ENCODE data around the gene EHF.
A peak's percentile ranks its signal among the peaks of the same experiment; 100 is the strongest.

EHF gene

DNA sequence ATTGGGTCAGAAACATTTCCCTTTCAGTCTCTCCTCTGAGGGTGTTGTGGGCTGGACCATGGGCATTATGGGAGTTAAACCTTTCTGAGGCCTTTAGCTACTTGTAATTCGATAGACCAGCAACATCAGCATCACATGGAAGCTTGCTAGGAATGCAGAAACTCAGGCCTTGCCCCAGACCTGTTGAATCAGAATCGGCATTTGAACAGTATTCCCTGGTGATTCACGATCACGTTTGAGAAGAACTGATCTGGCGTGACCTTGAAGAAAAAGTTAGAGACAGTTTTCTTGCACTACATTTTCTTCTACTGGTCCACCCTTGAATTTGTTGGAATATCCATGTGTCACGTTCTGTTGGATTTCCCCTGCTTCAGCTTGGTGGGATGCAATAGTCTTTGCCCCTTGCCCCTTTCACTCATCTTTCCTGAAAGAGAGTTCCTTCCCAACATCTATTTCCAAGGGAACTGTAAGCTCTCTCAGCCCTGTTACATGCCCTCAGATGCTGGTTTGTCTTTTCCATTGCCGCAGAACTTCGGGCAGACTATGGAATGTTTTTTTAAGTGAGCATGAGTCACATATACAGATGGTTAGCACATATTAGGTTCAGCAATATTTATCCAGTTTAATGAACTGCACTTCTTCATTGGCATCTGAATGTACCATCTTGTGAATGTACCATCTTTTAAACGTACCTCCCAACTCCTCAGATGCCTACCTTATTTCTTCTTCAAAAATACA is 23.9 kb downstream of the EHF start:
- peak; percentile 75 for DNase-seq (ENCODE audit: low spot score)

DNA sequence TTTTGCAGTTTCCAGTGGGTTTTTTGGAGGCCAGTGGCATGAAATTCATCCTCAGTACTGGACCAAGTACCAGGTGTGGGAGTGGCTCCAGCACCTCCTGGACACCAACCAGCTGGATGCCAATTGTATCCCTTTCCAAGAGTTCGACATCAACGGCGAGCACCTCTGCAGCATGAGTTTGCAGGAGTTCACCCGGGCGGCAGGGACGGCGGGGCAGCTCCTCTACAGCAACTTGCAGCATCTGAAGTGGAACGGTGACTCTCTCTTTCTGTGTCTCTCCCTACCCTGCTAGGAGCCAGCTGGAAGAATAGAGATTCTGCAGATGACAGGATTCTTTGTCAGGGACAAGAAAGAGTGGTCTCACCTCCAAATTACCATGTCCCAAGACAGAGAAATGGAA is 25.5 kb downstream of the EHF start:
- DNase-seq (ENCODE audit: low spot score), result no peak

GRCh38 chr11:34647131-34647530 is 26.2 kb downstream of the EHF start:
- peak; percentile 42 for DNase-seq (ENCODE audit: low spot score)

DNA sequence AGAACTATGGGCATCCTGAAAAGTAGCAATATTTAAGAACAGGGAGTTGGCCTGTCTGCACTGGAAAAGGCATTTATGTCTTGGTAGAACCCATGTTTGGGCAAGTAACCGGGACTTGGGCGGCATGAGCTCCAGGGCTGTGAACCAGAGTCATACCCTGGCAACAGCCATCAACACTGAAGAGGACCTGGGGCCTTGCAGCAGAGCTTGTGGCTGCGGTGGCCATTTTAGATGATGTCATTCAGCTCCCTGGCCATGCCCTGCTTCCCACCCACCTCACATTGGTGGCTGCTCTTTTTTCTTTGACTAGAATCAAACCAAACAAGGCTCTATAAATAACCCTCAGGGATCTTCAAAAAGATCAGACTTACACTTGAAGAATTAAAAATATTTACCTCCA is 26.6 kb downstream of the EHF start:
- DNase-seq (ENCODE audit: low spot score), result no peak

GRCh38 chr11:34648036-34648435 is 27.1 kb downstream of the EHF start:
- no peak for DNase-seq (ENCODE audit: low spot score)

GRCh38 chr11:34649597-34649996 is 28.7 kb downstream of the EHF start:
- no peak for DNase-seq (ENCODE audit: low spot score)

- DNase-seq (ENCODE audit: low spot score), result no peak
Observed at GRCh38 chr11:34650528-34650927, 29.6 kb downstream of the EHF start.

DNA sequence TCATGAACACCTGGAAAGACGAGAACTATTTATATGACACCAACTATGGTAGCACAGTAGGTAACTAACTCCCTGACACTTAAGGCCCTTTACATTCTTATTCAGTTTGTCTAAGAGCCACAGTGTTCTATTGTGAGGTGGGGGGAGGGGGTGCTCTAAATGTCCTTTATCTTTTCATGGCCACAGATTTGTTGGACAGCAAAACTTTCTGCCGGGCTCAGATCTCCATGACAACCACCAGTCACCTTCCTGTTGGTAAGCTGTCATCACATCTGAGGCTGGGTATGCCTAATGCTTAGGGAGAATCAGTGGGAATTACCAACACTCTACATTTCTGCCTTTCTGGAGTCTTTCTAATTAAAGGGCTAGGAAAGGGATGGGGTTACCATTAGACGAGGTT is 30.7 kb downstream of the EHF start:
- no peak for DNase-seq (ENCODE audit: low spot score)

- DNase-seq (ENCODE audit: low spot score), result no peak
Observed at GRCh38 chr11:34652191-34652973, 31.5 kb downstream of the EHF start.

- DNase-seq (ENCODE audit: low spot score), result no peak
Observed at GRCh38 chr11:34653031-34653430, 32.1 kb downstream of the EHF start.

DNA sequence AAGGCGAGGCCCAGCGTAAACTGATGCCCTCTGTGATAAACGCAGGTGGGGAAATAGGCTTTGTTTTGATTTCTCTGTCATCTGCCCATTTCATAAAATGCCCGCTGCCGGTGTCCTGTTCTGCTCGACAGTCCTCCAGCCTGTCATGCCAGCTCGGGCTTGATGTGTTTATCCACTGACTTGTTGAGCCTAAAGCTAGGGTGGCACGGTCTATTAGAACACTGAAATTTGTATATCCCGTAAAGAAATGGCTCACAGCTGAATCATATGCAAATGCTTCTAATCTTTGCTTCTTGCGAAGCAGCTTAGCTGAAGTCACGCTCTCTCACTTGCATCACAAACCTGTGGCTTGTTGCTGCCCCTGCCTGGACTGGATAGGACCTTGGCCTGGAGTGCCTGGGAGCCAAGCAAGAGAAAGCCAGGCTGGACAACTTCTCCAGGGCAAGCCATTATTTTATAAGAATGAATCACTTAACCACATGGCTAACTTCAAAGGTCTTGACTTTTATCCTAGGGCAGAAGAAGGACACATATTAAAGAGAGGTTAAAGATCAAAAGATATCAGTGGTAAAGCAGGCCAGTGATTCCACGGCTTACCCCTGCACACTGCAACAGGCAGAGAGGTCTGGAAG is 33.1 kb downstream of the EHF start:
- DNase-seq (ENCODE audit: low spot score), result peak; percentile 92

GRCh38 chr11:34654483-34655334 is 33.8 kb downstream of the EHF start:
- peak; percentile 45 for DNase-seq (ENCODE audit: low spot score)

DNA sequence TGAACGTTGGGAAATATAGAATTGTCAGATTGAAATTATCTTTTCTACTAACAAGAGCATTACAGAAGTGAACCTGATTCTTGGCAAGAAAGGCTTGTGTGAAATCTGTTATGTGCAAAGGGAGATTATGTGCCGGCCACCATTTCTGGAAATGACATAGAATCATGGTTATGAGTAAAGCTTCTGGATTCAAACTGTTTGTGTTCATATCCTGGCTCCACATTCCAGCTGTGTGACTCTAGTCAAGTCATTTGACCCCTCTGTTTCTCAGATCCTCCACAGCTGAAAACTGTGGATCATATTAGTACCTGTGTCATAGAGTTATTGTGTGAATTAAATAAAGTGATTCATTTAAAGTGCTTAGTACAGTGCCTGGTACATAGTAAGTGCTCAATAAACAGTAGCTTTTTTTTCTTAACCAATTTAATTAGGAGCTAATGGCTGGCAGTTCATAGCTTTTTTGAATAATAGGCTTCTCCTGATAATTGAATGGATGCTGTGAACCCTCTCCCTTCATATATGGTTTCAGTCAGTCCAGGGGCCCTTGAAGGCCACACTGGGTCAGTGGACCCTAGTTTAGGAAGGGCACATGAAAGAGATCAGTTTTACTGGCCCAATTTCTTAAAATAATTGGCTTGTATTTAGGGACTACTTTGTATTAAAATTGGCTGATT is 34.6 kb downstream of the EHF start:
- peak; percentile 39 for DNase-seq (ENCODE audit: low spot score)

GRCh38 chr11:34656062-34656720 is 35.3 kb downstream of the EHF start:
- no peak for DNase-seq (ENCODE audit: low spot score)

GRCh38 chr11:34658071-34659015 is 37.5 kb downstream of the EHF start:
- no peak for DNase-seq (ENCODE audit: low spot score)

DNA sequence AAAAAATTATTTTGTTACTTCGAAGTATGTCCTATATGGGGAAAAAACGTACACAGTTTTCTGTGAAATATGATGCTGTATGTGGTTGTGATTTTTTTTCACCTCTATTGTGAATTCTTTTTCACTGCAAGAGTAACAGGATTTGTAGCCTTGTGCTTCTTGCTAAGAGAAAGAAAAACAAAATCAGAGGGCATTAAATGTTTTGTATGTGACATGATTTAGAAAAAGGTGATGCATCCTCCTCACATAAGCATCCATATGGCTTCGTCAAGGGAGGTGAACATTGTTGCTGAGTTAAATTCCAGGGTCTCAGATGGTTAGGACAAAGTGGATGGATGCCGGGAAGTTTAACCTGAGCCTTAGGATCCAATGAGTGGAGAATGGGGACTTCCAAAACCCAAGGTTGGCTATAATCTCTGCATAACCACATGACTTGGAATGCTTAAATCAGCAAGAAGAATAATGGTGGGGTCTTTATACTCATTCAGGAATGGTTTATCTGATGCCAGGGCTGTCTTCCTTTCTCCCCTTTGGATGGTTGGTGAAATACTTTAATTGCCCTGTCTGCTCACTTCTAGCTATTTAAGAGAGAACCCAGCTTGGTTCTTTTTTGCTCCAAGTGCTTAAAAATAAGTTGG is 38.3 kb downstream of the EHF start:
- DNase-seq (ENCODE audit: low spot score), result no peak

GRCh38 chr11:34665077-34665835 is 44.4 kb downstream of the EHF start:
- no peak for DNase-seq (ENCODE audit: low spot score)

DNA sequence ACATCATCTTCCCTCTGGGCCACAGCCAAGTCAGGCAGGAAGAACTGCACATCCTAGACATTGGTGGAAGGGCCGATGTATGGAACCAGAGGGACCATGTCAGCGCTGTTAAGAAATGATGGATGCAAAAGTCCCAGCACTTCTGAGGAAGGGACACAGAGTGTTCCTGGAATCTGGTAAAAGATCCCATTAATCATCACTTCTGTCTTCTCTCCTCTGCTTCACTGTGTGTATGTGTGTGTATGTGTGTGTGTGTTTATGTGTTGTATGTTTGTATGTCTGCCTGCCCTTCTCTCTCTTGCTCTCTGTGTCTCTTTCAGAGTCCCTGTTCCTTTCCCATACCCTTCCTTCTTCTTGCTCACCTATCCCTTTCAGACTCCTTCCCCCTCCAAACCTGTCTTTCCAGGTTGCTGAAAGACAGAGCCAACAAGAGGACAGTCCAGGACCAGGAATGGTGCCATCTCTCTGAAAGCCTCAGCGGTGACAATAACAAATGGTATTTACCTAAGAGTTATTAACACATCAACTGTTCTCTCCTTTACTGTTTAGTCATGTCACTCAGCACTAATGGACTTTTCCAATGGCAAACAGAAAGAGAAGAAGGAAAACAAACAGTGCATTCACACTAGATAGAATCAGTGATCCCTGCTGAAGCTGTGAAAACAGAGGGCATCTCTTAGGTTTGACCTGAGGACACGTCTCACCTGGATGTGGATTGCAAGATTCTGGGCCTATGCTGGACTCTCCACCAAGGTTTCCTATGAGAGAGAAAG is 47.1 kb downstream of the EHF start:
- DNase-seq (ENCODE audit: low spot score), result no peak

Data from AG08395 (cell line).